Measurements from ENCODE around the gene FOXO1.

The FOXO1 gene

GRCh38 chr13:40517486-40518480, 148.7 kb downstream of the FOXO1 start:
- in situ Hi-C loops (cut with MboI; ENCODE audit: low sequenced_read_pairs) = no loop called here

GRCh38 chr13:40515702-40516101, 150.7 kb downstream of the FOXO1 start:
- in situ Hi-C loops (cut with MboI; ENCODE audit: low sequenced_read_pairs) = no loop called here

DNA sequence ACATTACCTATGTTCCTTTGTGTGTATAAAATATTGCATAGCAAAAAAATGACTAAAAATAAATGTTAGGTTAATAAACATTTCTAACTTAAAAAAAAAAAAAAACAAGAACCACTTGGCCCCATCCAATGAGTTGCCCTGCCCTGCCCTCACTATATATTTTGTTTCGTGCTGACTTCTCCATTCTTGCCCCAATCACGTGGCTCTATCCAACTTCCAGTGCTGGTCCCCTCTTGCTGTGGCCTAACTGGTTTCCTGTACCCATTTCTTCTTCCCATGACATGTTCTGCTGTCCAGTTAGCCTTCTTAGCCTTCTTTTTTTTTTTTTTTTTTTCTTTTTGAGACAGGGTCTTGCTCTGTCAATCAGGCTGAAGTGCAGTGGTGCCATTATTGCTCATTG, 151.6 kb downstream of the FOXO1 start:
- in situ Hi-C loops (cut with MboI; ENCODE audit: low sequenced_read_pairs) = no loop called here

DNA sequence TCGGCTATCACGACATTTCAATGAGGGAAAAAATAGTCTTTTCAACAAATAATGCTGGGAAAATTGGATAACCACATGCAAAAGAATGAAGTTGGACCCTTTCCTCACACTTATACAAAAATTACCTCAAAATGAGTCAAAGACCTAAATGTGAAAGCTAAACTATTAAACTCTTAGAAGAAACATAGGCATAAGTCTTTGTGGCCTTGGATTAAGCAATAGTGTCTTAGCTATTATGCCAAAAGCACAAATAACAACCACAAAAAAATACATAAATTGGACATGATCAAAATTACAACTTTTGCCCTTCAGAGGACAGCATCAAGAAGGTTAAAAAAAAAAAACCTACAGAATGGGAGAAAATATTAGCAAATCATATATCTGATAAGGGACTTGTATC, 156.6 kb downstream of the FOXO1 start:
- in situ Hi-C loops (cut with MboI; ENCODE audit: low sequenced_read_pairs) = no loop called here

- in situ Hi-C loops (cut with MboI; ENCODE audit: low sequenced_read_pairs) = no loop called here
Measured at GRCh38 chr13:40508767-40509342, 157.6 kb downstream of the FOXO1 start.

DNA sequence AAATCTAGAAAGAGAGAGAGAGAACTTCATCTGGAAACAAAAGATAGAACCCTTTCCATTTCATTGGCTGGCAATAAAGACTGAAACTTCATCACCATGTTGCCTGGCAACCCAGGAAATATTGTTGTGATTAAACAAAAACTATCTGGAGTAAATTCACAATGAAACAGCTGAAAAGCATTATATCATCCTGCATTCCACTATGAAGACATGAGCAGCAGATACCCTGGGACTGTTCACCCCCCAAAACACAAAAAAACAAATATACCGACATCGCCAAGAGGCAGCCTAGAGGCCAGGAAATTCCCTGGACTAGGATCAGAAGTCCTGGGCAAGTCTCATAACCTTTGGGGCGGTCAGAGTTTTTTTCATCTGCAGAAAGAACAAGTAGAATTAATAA, 158.3 kb downstream of the FOXO1 start:
- in situ Hi-C loops (cut with MboI; ENCODE audit: low sequenced_read_pairs) = no loop called here

DNA sequence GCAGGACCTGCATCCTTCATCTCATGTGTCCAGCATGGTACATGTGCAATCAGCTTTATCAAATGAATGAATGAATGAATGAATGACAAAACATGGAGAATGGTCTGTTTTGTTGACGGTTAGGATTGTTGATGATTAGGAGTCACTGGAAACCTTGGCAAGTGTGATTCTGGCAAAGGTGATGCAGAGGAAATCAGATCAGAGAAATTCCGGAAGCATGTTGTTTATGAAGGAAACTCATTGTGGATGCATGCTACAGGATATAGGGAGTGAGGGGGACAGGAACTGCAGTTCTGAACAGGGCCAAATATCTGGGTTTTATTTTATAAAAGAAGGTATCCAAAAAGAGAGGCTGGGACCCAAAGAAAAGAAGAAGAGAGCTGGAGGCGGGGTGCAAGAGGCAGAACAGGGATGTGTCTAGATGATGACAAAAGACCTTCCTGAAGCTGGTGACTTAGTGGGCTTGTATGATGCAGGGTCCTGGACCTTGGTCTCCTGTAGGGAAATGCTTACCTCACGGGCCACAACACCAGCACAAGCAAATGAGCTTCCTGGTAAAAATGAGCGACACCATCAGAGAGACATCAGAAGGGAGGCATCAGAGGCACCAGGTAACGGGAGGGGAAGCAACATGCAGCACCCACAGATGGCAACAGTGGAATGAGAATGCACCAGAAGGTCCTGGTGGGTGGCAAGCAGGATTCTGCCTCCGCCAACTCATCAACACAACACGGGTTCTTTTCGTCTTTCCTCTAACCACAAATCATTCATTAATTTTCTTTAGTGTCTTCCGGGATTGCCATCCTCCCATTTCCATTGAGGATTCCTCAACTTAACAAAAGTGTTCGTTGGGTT, 159.6 kb downstream of the FOXO1 start:
- in situ Hi-C loops (cut with MboI; ENCODE audit: low sequenced_read_pairs) = no loop called here
